Hindlimb muscle (tissue), 1 donor: ENCODE measurements around the gene XXYLT1. TPM values are rescaled to one million over a fixed set of nuclear protein-coding genes. Genes with fewer than 3 reads are reported as not detected.
"Not testable (repeated sequence)": the region's sequence is repeated elsewhere in the genome, so short reads cannot be mapped to it uniquely, and the experiment has no call there.

ENCODE experiments used
- DNase-seq: peaks from one replicate; pipeline ENCODE4 v3.0.0-alpha.2; 2013
- polyA plus RNA-seq: library from polyadenylated mRNA; unstranded; fragments of 120-200 nt; gene quantifications from one replicate; pipeline ENCODE4 v1.2.1, GENCODE V29; 2013; ENCODE audit not compliant: insufficient read length

The XXYLT1 gene
- 23.0 TPM for polyA plus RNA-seq

- DNase-seq: peak; percentile 93
Observed at GRCh38 chr3:195270817-195271409, at the start of gene XXYLT1. XXYLT1 (minus strand) TSS chr3:195271159; CDS start chr3:195271058, 101 bp downstream.

- no peak for DNase-seq
Observed at GRCh38 chr3:195319060-195319459, 48.1 kb upstream of the XXYLT1 start.

GRCh38 chr3:195312714-195313113, 41.8 kb upstream of the XXYLT1 start:
- DNase-seq: no peak

- DNase-seq: no peak
Observed at GRCh38 chr3:195307711-195308110, 36.8 kb upstream of the XXYLT1 start.

GRCh38 chr3:195306369-195306768, 35.4 kb upstream of the XXYLT1 start:
- DNase-seq: peak; percentile 34

GRCh38 chr3:195302431-195302830, 31.5 kb upstream of the XXYLT1 start:
- no peak for DNase-seq

- DNase-seq: no peak
Observed at GRCh38 chr3:195297446-195297845, 26.5 kb upstream of the XXYLT1 start.

- no peak for DNase-seq
Observed at GRCh38 chr3:195296662-195297061, 25.7 kb upstream of the XXYLT1 start.

- DNase-seq: no peak
Observed at GRCh38 chr3:195291121-195291520, 20.2 kb upstream of the XXYLT1 start.

GRCh38 chr3:195290643-195291042, 19.7 kb upstream of the XXYLT1 start:
- not testable (repeated sequence) for DNase-seq

- no peak for DNase-seq
Observed at GRCh38 chr3:195286115-195286872, 15.3 kb upstream of the XXYLT1 start.

- no peak for DNase-seq
Observed at GRCh38 chr3:195285372-195285771, 14.4 kb upstream of the XXYLT1 start.

GRCh38 chr3:195284842-195285241, 13.9 kb upstream of the XXYLT1 start:
- DNase-seq: no peak

GRCh38 chr3:195282961-195283360, 12.0 kb upstream of the XXYLT1 start:
- no peak for DNase-seq

GRCh38 chr3:195274259-195274966, 3.5 kb upstream of the XXYLT1 start:
- no peak for DNase-seq

- DNase-seq: peak; percentile 91
Observed at GRCh38 chr3:195271410-195272243, 668 bp upstream of the XXYLT1 start.

GRCh38 chr3:195270079-195270816, 711 bp downstream of the XXYLT1 start:
- DNase-seq: no peak

- DNase-seq: no peak
Observed at GRCh38 chr3:195269375-195270078, 1.4 kb downstream of the XXYLT1 start.

GRCh38 chr3:195268576-195269309, 2.2 kb downstream of the XXYLT1 start:
- DNase-seq: no peak

GRCh38 chr3:195267096-195267495, 3.9 kb downstream of the XXYLT1 start:
- DNase-seq: no peak
